Stimulated activated CD4-positive, alpha-beta T cell treated with anti-CD3 and anti-CD28 coated beads, Interleukin-1b, Interleukin-23, amount 100 ng/mL, for 24 hours (primary cell): ENCODE results near the gene ME1.
"Not testable (repeated sequence)": the region's sequence is repeated elsewhere in the genome, so short reads cannot be mapped to it uniquely, and the experiment has no call there.

Experiments used
- DNase-seq, 4 experiments: peaks; one replicate each; pipeline ENCODE4 v3.0.0-alpha.2; 2020; ENCODE audit warnings: low read depth in 4 of 4, low spot score in 1 of 4

The ME1 gene

GRCh38 chr6:83260577-83260976, 170.3 kb downstream of the ME1 start:
- no peak for DNase-seq

GRCh38 chr6:83258517-83258916, 172.3 kb downstream of the ME1 start:
- no peak for DNase-seq

- no peak for DNase-seq
Measured at GRCh38 chr6:83257791-83258190, 173.1 kb downstream of the ME1 start.

GRCh38 chr6:83256719-83257118, 174.1 kb downstream of the ME1 start:
- DNase-seq: not testable (repeated sequence)

GRCh38 chr6:83252719-83253118, 178.1 kb downstream of the ME1 start:
- DNase-seq: no peak

DNA sequence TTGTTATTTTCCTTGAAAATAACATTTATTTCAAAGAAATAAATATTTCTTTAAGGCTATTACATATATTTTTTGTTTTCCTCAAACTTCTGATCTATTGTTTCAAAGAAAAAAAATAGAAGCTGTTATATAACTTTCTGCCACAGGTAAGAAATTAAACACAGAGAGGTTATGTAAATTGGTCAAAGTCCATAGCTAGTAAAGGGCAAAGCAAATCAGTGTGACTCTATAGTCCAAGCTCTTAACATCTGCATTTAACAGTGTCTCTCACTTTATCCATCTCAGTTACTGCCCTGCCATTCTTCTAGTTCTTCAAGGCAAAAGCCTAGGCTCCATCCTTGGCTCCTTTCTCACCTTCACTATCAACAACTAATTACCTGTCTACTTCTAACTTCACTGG, 180.6 kb downstream of the ME1 start:
- no peak for DNase-seq

DNA sequence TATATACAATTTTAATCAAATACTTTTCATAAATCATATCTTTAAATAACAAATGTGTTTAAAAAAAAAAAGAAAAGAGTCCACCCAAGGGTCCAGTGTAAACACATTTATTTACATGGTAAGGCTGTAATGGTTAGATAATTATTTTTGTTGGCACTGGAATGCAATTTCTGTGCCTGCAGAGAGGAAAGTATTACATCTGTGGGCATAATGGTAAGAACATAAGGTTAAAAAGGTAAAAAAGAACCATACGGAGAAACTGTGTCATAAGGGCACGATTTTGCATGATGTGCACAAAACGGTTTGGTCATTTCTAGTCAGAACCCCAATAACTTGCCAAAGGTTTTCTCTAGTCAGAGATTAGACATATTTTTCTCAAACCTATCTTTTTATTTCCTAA, 183.4 kb downstream of the ME1 start:
- no peak for DNase-seq

- no peak for DNase-seq
Measured at GRCh38 chr6:83231146-83231545, 199.7 kb downstream of the ME1 start.

DNA sequence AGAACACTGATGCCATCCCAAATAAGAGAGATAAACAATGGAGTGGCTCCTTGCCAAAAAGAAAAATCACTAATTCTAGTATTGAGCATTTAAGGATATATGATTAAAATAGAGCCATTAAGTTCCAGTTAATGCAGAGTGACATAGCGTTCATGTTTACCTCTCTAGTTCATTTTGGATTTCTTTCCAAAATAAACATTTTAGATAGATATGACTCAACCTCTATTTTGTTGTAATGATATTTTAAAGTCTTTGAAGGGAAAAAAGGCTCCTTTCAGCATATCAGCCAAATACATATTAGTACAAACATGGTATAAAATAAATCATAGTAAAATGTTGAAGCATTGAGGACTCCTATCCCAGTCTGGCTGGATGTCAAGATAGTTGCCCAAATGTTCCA, 204.3 kb downstream of the ME1 start:
- DNase-seq: no peak

DNA sequence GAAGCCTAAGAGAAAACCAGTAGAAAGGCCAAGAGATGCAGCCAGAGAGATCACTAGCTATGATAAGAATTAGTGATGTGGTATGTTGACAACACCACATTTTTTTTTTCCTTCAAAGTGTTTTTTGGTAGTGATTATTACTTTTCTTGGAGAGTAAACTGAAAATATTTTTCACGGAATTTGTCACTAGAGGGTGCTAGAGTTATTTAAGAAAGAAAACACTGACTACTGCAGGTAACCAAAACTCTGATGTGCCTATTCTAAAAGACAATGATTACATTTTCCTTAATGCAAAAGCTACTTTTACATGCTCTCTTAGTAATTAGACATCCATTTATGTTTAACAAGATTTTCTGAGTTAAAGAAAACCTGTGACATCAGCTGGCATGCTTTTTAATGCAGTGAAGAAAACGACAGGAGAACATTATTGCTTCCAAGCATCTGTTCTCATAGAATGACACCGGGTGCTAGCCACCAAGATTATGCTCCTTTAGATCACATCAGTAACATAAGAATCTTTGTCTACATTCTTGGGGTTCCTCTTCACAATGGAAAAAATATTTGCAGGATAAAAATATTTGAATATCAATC, 208.9 kb downstream of the ME1 start:
- DNase-seq: no peak

DNA sequence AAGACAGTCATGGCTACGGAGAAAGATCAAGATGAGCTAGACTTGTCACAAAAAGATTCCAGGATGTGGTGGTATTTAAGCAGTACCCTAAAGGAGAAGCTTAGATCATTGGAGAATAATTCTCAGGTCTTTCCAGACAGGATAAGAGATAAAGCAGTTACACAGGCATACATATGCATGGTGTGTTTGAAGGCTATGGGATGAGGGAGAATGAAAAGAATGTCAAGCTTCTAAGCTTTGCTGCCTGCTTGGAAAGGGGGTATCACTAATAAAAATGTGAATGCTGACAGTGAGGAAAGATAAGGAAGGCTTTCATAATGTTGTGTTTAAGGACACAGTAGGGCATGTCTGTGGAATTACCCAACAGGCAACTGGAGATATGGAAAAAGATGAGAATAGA, 209.6 kb downstream of the ME1 start:
- DNase-seq: no peak

GRCh38 chr6:83220121-83220520, 210.7 kb downstream of the ME1 start:
- no peak for DNase-seq

DNA sequence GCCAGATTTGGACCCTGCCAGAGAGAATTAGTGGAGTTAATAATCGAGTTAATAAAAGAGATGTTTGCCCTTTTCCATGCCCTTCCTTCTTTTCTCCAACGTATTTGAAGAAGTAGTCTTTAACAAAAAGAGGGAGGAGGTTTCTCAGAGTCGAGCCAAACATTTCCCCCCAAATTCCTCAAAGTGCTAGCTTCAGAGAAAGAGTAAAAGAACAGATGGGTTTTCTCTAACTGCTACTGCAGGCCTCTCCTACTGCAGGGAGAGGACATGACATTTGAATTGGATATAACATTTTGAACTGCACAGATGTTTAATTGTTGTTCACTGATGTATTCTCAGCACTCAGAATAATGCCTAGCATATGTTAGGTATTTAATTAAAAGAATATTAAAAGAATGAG, 212.2 kb downstream of the ME1 start:
- DNase-seq: no peak

DNA sequence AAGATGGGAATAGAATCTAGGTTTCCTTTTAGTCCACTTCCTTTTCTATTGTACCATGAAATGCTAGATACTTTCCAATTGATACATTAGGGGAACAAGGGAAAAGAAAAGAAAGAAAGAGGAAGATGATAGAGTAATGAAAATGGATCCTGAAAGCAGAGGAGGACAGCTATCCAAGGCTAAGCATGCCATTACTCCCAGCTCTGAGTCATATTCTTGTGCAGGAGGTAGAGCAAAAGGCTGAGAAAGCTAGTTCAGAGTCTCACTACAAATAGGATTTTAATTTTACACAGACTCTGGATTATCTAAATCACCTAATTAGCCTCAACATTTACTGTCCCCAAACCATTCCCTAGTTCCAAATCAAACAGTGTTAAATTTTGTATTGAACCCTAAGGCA, 214.0 kb downstream of the ME1 start:
- DNase-seq: no peak

- peak in 2 of 4 experiments; percentile 21 to 33 for DNase-seq
Measured at GRCh38 chr6:83215131-83216047, 215.5 kb downstream of the ME1 start.

GRCh38 chr6:83202031-83202430, 228.8 kb downstream of the ME1 start:
- no peak for DNase-seq

DNA sequence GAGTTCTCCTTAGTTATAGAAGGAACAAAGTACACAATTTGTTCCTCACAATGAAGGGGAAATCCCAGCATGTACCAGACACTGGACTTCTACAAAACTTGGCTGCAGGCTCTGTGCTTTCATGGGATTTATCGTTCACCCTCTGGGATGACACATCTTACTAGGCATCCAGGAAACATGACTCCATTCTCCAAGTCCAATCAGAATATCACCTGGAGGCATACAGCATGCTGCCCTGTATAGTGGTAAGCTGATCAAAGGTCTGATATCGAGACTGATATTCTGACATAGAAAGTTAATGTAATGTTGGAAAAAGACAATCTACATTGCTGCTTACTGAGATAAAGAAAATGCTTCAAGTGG, 231.0 kb downstream of the ME1 start:
- no peak for DNase-seq

GRCh38 chr6:83199173-83199862, 231.5 kb downstream of the ME1 start:
- no peak for DNase-seq

- no peak for DNase-seq
Measured at GRCh38 chr6:83198486-83199172, 232.2 kb downstream of the ME1 start.

DNA sequence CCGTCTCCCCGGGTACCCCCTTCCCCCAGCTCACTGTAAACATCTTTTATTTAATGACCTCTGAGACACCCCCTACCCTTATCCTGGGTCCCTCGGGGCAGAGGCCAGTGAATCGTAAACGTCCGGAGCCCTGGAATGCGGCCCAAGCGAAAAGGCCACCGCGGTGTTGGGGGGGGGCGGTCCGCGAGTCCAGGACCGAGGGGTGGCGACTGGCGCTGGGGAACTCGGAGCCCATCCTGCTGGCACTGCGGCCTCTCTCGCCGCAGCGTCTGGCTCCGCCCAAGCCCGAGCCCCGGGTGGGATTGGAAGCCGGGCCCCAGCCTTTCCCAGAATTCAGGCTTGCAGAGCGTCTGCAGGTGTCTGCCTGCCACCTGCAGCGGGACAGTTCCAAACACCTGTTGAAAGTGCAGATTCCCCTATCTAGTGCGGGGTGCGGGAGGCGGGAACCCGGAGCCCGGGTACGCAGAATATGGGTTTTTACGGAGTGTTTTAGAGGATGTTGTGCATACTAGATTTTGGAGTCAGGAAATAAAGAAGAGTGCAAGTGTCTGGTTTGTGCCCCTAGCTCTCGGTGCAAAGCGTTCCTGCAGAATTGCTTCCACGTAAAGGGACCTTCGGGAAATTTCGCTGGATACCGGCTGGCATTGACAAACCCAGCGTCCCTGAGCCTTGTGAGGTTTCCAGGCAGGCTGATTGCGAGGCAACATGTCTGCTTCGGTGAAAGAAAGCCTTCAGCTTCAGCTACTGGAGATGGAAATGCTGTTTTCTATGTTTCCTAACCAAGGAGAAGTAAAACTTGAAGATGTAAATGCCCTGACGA, 236.9 kb downstream of the ME1 start:
- DNase-seq: peak in 2 of 4 experiments; percentile 1 to 4
